Measurements from ENCODE around the gene GPBP1. TPM values are rescaled to one million over a fixed set of nuclear protein-coding genes. Genes with fewer than 3 reads are reported as not detected.

The GPBP1 gene
- total and polyA plus RNA-seq, 8 donors: 55.3 to 171 (median 148) TPM

GRCh38 chr5:57221049-57221568 is 47.2 kb downstream of the GPBP1 start:
- intact Hi-C loops (cut with DNase I): no loop called here
- peak; percentile 87 for ATAC-seq
- peak in 2 of 4 donors; percentile 61 to 71 for DNase-seq

GRCh38 chr5:57225553-57225952 is 51.7 kb downstream of the GPBP1 start:
- H3K36me3 ChIP-seq: peaks cover 0 to 23% of the 10 kb centered on the region in 2 donors
- intact Hi-C loops (cut with DNase I): no loop called here
- peaks cover 0 to 12% of the 10 kb centered on the region in 2 donors for H3K4me1 ChIP-seq
- ATAC-seq (no peak), DNase-seq (no peak)
- no peak overlapping the region for H3K27ac ChIP-seq
- no peak for TF ChIP-seq CTCF (IDR thresholded peaks at IDR 0.05)
- no peaks in the 10 kb centered on the region for H3K9me3 ChIP-seq
- H3K27me3 ChIP-seq: no peaks in the 10 kb centered on the region
- no peak overlapping the region for H3K4me3 ChIP-seq

More at GRCh38 chr5:57221049-57221568, 47.2 kb downstream of the GPBP1 start:
- Histone ChIP-seq H3K36me3 (peaks cover 0 to 27% of the 10 kb centered on the region in 2 donors), H3K9me3 (no peaks in the 10 kb centered on the region), H3K27me3 (no peaks in the 10 kb centered on the region), H3K4me1 (peaks cover 0 to 24% of the 10 kb centered on the region in 2 donors), H3K27ac (no peak overlapping the region), H3K4me3 (no peak overlapping the region)
- peak; percentile 68 to 92 for TF ChIP-seq CTCF (IDR thresholded peaks at IDR 0.05)

- ATAC-seq: no peak
- peaks cover 0 to 55% of the 10 kb centered on the region in 2 donors for H3K36me3 ChIP-seq
- H3K4me3 ChIP-seq: no peak overlapping the region
- no peaks in the 10 kb centered on the region for H3K27me3 ChIP-seq
- intact Hi-C loops (cut with DNase I): no loop called here
- no peaks in the 10 kb centered on the region for H3K9me3 ChIP-seq
- no peak for DNase-seq
- no peak for TF ChIP-seq CTCF (IDR thresholded peaks at IDR 0.05)
- peaks cover 0 to 6% of the 10 kb centered on the region in 2 donors for H3K4me1 ChIP-seq
- no peak overlapping the region for H3K27ac ChIP-seq
Observed at GRCh38 chr5:57229313-57229712, 55.5 kb downstream of the GPBP1 start.

- Histone ChIP-seq H3K27me3 (no peaks in the 10 kb centered on the region), H3K27ac (no peak overlapping the region), H3K9me3 (no peaks in the 10 kb centered on the region), H3K4me1 (peaks cover 0 to 6% of the 10 kb centered on the region in 2 donors), H3K4me3 (no peak overlapping the region), H3K36me3 (peaks cover 0 to 57% of the 10 kb centered on the region in 2 donors)
- DNase-seq (no peak), ATAC-seq (no peak)
- intact Hi-C loops (cut with DNase I): no loop called here
- no peak for TF ChIP-seq CTCF (IDR thresholded peaks at IDR 0.05)
Observed at GRCh38 chr5:57231607-57232006, 57.7 kb downstream of the GPBP1 start.

- intact Hi-C loops (cut with DNase I): no loop called here
- DNase-seq (no peak), ATAC-seq (no peak)
- Histone ChIP-seq H3K4me1 (peaks cover 0 to 6% of the 10 kb centered on the region in 2 donors), H3K27ac (no peak overlapping the region), H3K9me3 (no peaks in the 10 kb centered on the region), H3K36me3 (peaks cover 0 to 63% of the 10 kb centered on the region in 2 donors), H3K27me3 (no peaks in the 10 kb centered on the region), H3K4me3 (no peak overlapping the region)
- TF ChIP-seq CTCF (IDR thresholded peaks at IDR 0.05): no peak
Observed at GRCh38 chr5:57232293-57233033, 58.6 kb downstream of the GPBP1 start.

Measured in left lung (tissue), 10 donors.